Activated gamma-delta T cell treated with Interleukin-2 at 50 U/mL for 16 hours (primary cell): ENCODE data around the gene ILKAP.

Source experiments
- DNase-seq: peaks from one replicate; pipeline ENCODE4 v3.0.0-alpha.2; 2020

ILKAP gene

GRCh38 chr2:238203094-238203972 is at the start of gene ILKAP:
ILKAP (minus strand) TSS chr2:238203695; CDS start chr2:238203553, 142 bp downstream.
- peak; percentile 86 for DNase-seq

GRCh38 chr2:238252766-238253630 is 49.5 kb upstream of the ILKAP start:
- DNase-seq: no peak

- DNase-seq: no peak
Observed at GRCh38 chr2:238251986-238252385, 48.5 kb upstream of the ILKAP start.

- DNase-seq: no peak
Observed at GRCh38 chr2:238251331-238251730, 47.8 kb upstream of the ILKAP start.

- no peak for DNase-seq
Observed at GRCh38 chr2:238250896-238251295, 47.4 kb upstream of the ILKAP start.

- DNase-seq: no peak
Observed at GRCh38 chr2:238247841-238248453, 44.5 kb upstream of the ILKAP start.

GRCh38 chr2:238247002-238247822 is 43.7 kb upstream of the ILKAP start:
- DNase-seq: no peak

- DNase-seq: no peak
Observed at GRCh38 chr2:238244151-238244550, 40.7 kb upstream of the ILKAP start.

- DNase-seq: no peak
Observed at GRCh38 chr2:238243496-238244076, 40.1 kb upstream of the ILKAP start.

GRCh38 chr2:238242731-238243495 is 39.4 kb upstream of the ILKAP start:
- DNase-seq: no peak

GRCh38 chr2:238241970-238242369 is 38.5 kb upstream of the ILKAP start:
- no peak for DNase-seq

GRCh38 chr2:238240757-238241711 is 37.5 kb upstream of the ILKAP start:
- no peak for DNase-seq

- DNase-seq: peak; percentile 73
Observed at GRCh38 chr2:238239863-238240756, 36.6 kb upstream of the ILKAP start, which contains the start of gene HES6. HES6 (minus strand) TSS chr2:238240038; CDS start chr2:238239905, 133 bp downstream.

- DNase-seq: no peak
Observed at GRCh38 chr2:238239543-238239862, 36.0 kb upstream of the ILKAP start.

GRCh38 chr2:238238766-238239542 is 35.5 kb upstream of the ILKAP start:
- DNase-seq: peak; percentile 38

GRCh38 chr2:238238311-238238765 is 34.8 kb upstream of the ILKAP start:
- DNase-seq: no peak

GRCh38 chr2:238237431-238238135 is 34.1 kb upstream of the ILKAP start:
- no peak for DNase-seq
